ENCODE measurements around the gene INKA1. TPM values are rescaled to one million over a fixed set of nuclear protein-coding genes. Genes with fewer than 3 reads are reported as not detected.
A peak's percentile ranks its signal among the peaks of the same experiment; 100 is the strongest.
"Not testable (repeated sequence)": the region's sequence is repeated elsewhere in the genome, so short reads cannot be mapped to it uniquely, and the experiment has no call there.

Gene INKA1
- total and polyA plus RNA-seq, 8 donors = 0.55 to 2.0 (median 0.70) TPM

- H3K27ac ChIP-seq = no peak overlapping the region
- WGBS, 2 donors = 82 to 85% methylated on average over 13 of the region's 13 CpGs
Measured at GRCh38 chr3:49807431-49808114, 4.5 kb downstream of the INKA1 start.

GRCh38 chr3:49812916-49813496 is 9.9 kb downstream of the INKA1 start:
- DNase-seq (no peak), ATAC-seq (peak; percentile 26 to 57 (median 47)), FAIRE-seq (no peak)
- intact Hi-C loops (cut with DNase I) = no loop called here
- WGBS, 2 donors = 52 to 54% methylated on average over 9 of the region's 9 CpGs
- no peaks in the 10 kb centered on the region for H3K9me3 ChIP-seq
- no peak for TF ChIP-seq CTCF (IDR thresholded peaks at IDR 0.05)
- peak overlapping the region in 3 of 4 donors; percentile 54 to 76 (median 74) for H3K27ac ChIP-seq
- H3K27me3 ChIP-seq = no peaks in the 10 kb centered on the region
- H3K4me1 ChIP-seq = peaks cover 0 to 9% (median 0%) of the 10 kb centered on the region in 3 donors
- H3K36me3 ChIP-seq = no peaks in the 10 kb centered on the region
- peak overlapping the region; percentile 2 to 52 (median 22) for H3K4me3 ChIP-seq

More at GRCh38 chr3:49807431-49808114, 4.5 kb downstream of the INKA1 start:
- no peaks in the 10 kb centered on the region for H3K36me3 ChIP-seq
- DNase-seq (no peak), FAIRE-seq (no peak), ATAC-seq (no peak)
- no peaks in the 10 kb centered on the region for H3K27me3 ChIP-seq
- H3K4me1 ChIP-seq = peaks cover 0 to 21% (median 20%) of the 10 kb centered on the region in 3 donors
- intact Hi-C loops (cut with DNase I) = loop anchor here in 1 of 3 donors (5.0 kb wide), 1 partner anchor 35 kb away; no protein-coding TSS in a partner anchor
- no peak overlapping the region for H3K4me3 ChIP-seq
- no peaks in the 10 kb centered on the region for H3K9me3 ChIP-seq
- TF ChIP-seq CTCF (IDR thresholded peaks at IDR 0.05) = no peak

GRCh38 chr3:49813497-49814174 is 10.6 kb downstream of the INKA1 start, which contains the start of gene UBA7:
Gene UBA7 (minus strand): TSS chr3:49813953. CDS start chr3:49813787, 166 bp downstream.
- Histone ChIP-seq H3K27ac (peak within 1 kb of the TSS; percentile 5 to 76 (median 64)), H3K4me1 (peaks cover 0 to 9% (median 0%) of the 10 kb centered on the region in 3 donors), H3K36me3 (no peaks in the 10 kb centered on the region), H3K4me3 (peak within 1 kb of the TSS; percentile 2 to 52 (median 22)), H3K9me3 (no peaks in the 10 kb centered on the region), H3K27me3 (no peaks in the 10 kb centered on the region)
- WGBS, 2 donors = 18 to 22% methylated on average over 9 of the region's 9 CpGs
- intact Hi-C loops (cut with DNase I) = no loop called here
- no peak for TF ChIP-seq CTCF (IDR thresholded peaks at IDR 0.05)
- FAIRE-seq (peak; percentile 5), ATAC-seq (peak; percentile 80 to 98 (median 96)), DNase-seq (peak in 4 of 6 donors; percentile 57 to 64 (median 61))

GRCh38 chr3:49823131-49823530 is 20.1 kb downstream of the INKA1 start:
- 80 to 90% methylated on average over 3 of the region's 3 CpGs for WGBS, 2 donors
- FAIRE-seq; H3K27ac ChIP-seq; H3K36me3 ChIP-seq; ATAC-seq; H3K4me3 ChIP-seq; DNase-seq; intact Hi-C loops (cut with DNase I); H3K4me1 ChIP-seq; H3K9me3 ChIP-seq; H3K27me3 ChIP-seq: not testable (repeated sequence)

GRCh38 chr3:49826016-49826415 is 23.0 kb downstream of the INKA1 start:
- no peak for TF ChIP-seq CTCF (IDR thresholded peaks at IDR 0.05)
- ATAC-seq (no peak), FAIRE-seq (no peak), DNase-seq (no peak)
- intact Hi-C loops (cut with DNase I) = no loop called here
- Histone ChIP-seq H3K9me3 (no peaks in the 10 kb centered on the region), H3K27ac (no peak overlapping the region), H3K27me3 (no peaks in the 10 kb centered on the region), H3K4me3 (no peak overlapping the region), H3K36me3 (no peaks in the 10 kb centered on the region), H3K4me1 (no peaks in the 10 kb centered on the region)
- WGBS, 2 donors = 73 to 83% methylated on average over 6 of the region's 6 CpGs
